Loucy (cell line): ENCODE data around the gene DNM2.

Experiments used
- CTCF ChIP-seq: fragments of 200-600 bp; sonication (generic); conservative IDR thresholded peaks from 2 replicates; pipeline ENCODE4 v1.5.1; 2014; ENCODE audit warnings: mild to moderate bottlenecking, antibody characterized with exemption, low read length
- EZH2phosphoT487 ChIP-seq: fragments of 200-600 bp; IDR thresholded peaks from 2 replicates; pipeline ENCODE4 v1.6.1; 2018; ENCODE audit warnings: antibody characterized with exemption, mild to moderate bottlenecking, moderate library complexity, borderline replicate concordance

GRCh38 chr19:10797078-10797477, 79.2 kb downstream of the DNM2 start:
- TF ChIP-seq CTCF (no peak), EZH2phosphoT487 (no peak)
